ENCODE data around the gene FAM47B.

FAM47B gene

DNA sequence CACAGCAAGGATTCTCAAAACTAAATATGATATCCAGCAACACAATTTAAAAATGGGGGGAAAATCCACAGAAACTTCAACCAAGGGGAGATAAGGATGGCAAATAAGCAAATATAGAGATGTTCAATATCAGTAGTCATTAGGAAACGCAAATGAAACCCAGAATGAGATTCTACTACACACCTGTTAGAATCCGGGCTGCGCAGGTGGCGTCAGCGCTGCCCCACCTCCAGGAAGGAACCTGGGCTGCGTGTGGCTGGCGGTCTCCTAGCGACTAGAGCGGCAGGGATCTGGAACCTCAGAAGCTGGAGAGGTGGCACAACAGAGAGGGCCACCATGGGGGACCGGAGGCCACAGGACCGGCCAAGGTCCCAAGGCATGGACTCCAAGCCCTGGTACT, at the start of gene FAM47B:
TSS of gene FAM47B (plus strand) at position 301 of the 400 bp plus-strand sequence. CDS start at position 337, 36 bp downstream.
- no peak for DNase-seq (ENCODE audit: low read depth in 2 of 2, low spot score in 1 of 2)

- no peak for DNase-seq (ENCODE audit: low read depth in 2 of 2, low spot score in 1 of 2)
Measured at GRCh38 chrX:34893741-34894140, 48.9 kb upstream of the FAM47B start.

- DNase-seq (ENCODE audit: low read depth in 2 of 2, low spot score in 1 of 2), result no peak
Measured at GRCh38 chrX:34900691-34901090, 41.9 kb upstream of the FAM47B start.

DNA sequence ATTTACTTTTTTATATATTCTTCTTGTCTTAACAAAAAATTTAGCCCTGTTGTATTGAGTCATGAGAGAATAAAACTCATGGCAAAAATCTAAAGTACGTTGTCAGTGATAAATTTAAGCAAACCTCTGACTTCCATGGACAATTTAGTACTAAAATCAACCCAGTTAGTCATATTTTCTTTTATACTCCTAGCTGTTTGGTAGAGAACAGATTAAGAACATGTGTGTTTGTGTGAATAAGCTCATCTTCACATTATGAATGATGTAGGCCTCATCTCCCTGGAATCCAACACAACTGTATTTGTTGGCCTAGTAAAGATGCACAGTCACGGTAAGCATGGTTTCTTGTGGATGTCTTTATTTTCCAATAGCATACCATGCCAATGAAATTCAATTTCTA, 40.8 kb upstream of the FAM47B start:
- DNase-seq (ENCODE audit: low read depth in 2 of 2, low spot score in 1 of 2), result no peak

GRCh38 chrX:34903316-34903715, 39.3 kb upstream of the FAM47B start:
- no peak for DNase-seq (ENCODE audit: low read depth in 2 of 2, low spot score in 1 of 2)

- DNase-seq (ENCODE audit: low read depth in 2 of 2, low spot score in 1 of 2), result no peak
Measured at GRCh38 chrX:34909151-34909550, 33.4 kb upstream of the FAM47B start.

DNA sequence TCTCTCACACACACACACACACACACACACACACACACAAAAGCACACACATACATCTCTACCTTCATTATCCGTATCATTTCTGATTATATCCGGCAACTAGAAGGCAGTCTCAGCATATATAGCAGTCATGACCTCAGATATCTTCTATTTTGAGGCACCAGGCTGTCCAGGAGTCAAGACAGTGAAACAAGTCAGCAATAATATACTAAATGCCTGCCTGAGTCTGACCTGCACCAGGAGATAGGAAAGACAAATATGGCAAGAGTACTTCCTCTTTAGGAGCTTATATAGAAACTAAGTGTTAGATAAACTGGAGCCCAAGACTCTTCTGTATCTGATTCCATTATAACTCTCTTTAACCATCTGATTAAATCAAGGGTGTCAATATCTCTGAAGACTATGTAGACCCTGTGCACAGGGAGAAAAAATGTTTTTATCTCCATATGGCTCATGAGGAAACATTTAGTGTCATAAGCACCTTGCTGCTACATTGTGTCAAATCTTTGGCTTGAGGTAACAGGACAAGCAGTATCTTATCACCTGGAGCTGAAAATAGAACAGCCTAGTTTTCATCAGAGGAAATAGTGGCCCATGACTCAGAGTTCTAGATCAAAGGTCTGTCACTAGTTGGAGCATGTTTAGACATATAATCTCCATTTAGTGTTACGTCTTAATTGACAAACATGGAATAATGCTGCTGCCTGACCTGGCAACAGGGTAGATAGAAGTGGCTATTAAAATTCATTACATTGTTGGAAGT, 27.0 kb upstream of the FAM47B start:
- no peak for DNase-seq (ENCODE audit: low read depth in 2 of 2, low spot score in 1 of 2)

DNA sequence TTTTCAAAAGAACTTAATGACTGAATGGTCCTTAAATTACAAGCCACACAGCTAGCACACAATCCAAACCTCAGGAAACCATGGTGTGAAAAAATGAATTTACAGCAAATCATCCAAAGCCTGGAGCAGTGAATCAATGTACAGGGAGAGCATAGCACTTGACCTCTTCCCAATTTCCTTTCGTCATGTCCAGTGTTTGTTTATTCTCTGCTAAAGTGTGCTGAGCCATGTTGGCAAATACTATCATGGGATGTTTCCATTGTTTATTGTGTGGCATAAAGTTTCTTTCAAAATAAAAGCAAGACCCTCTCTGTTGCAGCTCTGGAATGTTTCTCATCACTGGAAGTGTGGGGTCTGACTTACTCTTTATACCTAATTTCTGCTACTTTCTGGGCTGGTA, 25.4 kb upstream of the FAM47B start:
- no peak for DNase-seq (ENCODE audit: low read depth in 2 of 2, low spot score in 1 of 2)

DNA sequence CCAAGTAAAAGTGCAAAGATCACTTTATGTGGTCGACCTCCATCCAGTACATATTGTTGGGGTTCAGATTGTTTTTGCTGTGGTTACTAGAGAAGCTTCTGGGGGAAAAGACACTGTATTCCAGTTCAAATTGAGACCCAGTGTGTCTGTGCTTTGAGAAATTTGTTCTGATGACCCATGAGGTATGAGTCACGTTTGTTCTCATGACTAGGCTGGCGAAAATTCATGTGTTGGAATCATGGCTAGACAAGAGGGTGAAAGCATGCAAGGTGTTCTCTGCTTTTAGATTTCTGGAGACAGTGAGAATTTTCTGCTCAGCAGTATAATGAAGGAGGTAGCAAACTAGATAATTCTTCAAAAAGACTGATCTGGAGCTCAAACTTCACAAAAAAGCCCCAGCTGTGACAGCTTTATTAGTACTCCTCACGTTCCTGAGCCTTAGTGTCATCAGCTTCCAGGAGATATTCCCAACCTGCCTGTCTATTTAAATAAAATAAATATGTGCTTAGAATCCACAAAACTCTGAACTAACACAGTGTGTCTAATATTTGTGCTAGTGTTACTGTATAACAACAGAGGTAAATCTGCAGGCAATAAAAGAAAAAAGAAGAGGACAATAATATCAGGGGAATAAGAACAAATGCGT, 24.4 kb upstream of the FAM47B start:
- no peak for DNase-seq (ENCODE audit: low read depth in 2 of 2, low spot score in 1 of 2)

- no peak for DNase-seq (ENCODE audit: low read depth in 2 of 2, low spot score in 1 of 2)
Measured at GRCh38 chrX:34918856-34919255, 23.7 kb upstream of the FAM47B start.

DNA sequence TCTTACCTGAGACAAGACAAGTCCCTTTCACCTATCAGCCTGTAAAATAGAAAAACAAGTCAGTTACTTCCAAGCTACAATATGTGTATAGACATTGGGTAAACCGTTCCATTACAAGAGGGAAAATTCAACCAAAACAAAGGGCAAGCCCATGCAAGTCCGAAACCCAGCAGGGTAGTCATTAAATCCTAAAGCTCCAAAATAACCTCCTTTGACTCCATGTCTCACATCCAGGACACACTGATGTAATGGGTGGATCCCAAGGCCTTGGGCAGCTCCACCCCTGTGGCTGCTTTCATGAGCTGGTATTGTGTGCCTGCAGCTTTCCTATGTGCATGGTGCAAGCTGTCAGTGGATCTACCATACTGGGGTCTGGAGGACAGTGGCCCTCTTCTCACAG, 14.7 kb upstream of the FAM47B start:
- no peak for DNase-seq (ENCODE audit: low read depth in 2 of 2, low spot score in 1 of 2)

- DNase-seq (ENCODE audit: low read depth in 2 of 2, low spot score in 1 of 2), result no peak
Measured at GRCh38 chrX:34943235-34943634, 639 bp downstream of the FAM47B start.

GRCh38 chrX:34956916-34957315, 14.3 kb downstream of the FAM47B start:
- DNase-seq (ENCODE audit: low read depth in 2 of 2, low spot score in 1 of 2), result no peak

DNA sequence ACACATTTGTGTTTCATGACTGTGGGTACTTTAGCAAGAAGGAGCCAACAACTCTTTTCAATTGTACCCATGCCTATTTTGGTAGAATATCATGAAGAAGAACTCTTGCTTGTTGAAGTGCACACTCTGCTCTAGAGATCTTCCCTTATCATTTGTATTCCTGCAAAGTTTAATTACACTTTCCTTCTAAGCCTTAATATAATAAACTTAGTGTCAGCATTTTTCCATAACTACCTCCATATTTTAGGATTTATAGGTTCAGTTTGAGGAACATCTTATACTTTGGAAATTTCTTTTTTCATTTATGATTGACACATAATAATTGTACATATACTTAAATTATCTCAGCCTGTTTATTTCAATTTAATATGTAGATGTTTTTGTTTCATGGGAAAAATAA, 19.1 kb downstream of the FAM47B start:
- DNase-seq (ENCODE audit: low read depth in 2 of 2, low spot score in 1 of 2), result no peak

- DNase-seq (ENCODE audit: low read depth in 2 of 2, low spot score in 1 of 2), result no peak
Measured at GRCh38 chrX:34972206-34972605, 29.6 kb downstream of the FAM47B start.

DNA sequence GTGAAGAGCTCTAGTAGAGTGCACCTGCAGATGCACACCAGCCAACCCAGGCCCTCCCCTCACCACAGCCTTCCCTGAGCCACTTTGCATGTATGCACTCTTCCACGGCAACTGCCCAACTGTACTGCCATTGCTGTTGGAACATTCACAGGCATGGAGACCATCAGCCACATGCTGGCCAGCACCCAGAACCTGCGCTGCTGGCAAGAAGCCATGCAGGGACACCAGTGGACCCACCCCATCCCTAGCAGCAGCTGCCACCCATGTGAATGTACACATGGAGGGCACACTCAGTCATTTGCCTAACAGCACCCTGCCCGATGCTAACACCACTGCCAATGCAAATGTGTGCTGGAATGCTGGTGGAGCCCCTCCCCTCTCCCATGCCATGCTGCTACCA, 35.6 kb downstream of the FAM47B start:
- no peak for DNase-seq (ENCODE audit: low read depth in 2 of 2, low spot score in 1 of 2)

DNA sequence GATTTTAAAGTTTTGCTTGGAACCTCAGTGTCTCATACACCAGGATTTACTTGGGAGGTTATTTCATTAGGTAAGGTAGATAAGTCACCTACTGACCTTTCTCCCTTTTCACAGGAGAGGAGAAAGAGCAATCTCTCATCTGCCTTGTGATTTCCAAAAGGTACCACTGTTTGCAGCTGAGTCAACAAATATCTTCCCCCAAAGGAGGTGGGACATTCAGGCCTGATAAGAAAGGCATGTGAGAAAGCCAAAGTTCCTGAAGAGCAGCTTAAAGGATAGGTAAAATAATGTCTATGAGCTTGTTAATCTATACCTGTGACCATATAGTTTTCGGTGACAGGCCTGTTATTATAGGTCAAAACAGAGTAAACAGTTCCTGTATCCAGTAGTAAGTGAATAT, 45.0 kb downstream of the FAM47B start:
- no peak for DNase-seq (ENCODE audit: low read depth in 2 of 2, low spot score in 1 of 2)
